Lower lobe of right lung (tissue), 2 donors: ENCODE data around the gene TPP2. TPM values are rescaled to one million over a fixed set of nuclear protein-coding genes. Genes with fewer than 3 reads are reported as not detected.

Experiments used
- ATAC-seq, 2 donors: fragments of 200-7000 bp; cut with Tn5 transposase; one replicate each; pipeline ENCODE4 v1.9.1; 2020 to 2022; ENCODE audit warnings: mild to moderate bottlenecking in 2 of 2, moderate library complexity in 2 of 2
- DNase-seq: peaks from one replicate; pipeline ENCODE4 v3.0.0-alpha.2; 2020
- H3K27ac ChIP-seq: fragments of 200-600 bp; one replicate; pipeline ENCODE4 v1.8.0; 2022
- H3K27me3 ChIP-seq: fragments of 200-600 bp; one replicate; pipeline ENCODE4 v1.8.0; 2022; ENCODE audit warnings: low read depth
- H3K36me3 ChIP-seq: fragments of 200-600 bp; one replicate; pipeline ENCODE4 v1.8.0; 2022; ENCODE audit warnings: mild to moderate bottlenecking
- H3K4me1 ChIP-seq: fragments of 200-600 bp; one replicate; pipeline ENCODE4 v1.8.0; 2022
- H3K4me3 ChIP-seq: fragments of 200-600 bp; one replicate; pipeline ENCODE4 v1.8.0; 2022; ENCODE audit warnings: mild to moderate bottlenecking
- H3K9me3 ChIP-seq: fragments of 200-600 bp; one replicate; pipeline ENCODE4 v1.8.0; 2022
- intact Hi-C: fragments of 100-400 bp; cut with DNase I; formaldehyde crosslinking; loops from one replicate; pipeline ENCODE4 v1.11.0; 2022
- total RNA-seq: library from RNA; stranded (reverse); fragmentation: NEBNext Ultra II Directional; extraction: Animal tissue kit (Norgen Biotek cat#: 25700); gene quantifications from one replicate; pipeline ENCODE4 v1.2.1, GENCODE V29; 2021
- TF ChIP-seq, protein P1 (sequence below): fragments of 200-600 bp; IDR thresholded peaks from one replicate; pipeline ENCODE4 v1.8.0; 2022; ENCODE audit warnings: antibody characterized with exemption, mild to moderate bottlenecking
- donor health status: DM: no; HTN: yes; CAD: no; lungs with severe emphysema.

TPP2 gene
- total RNA-seq, 1 donor from 2014 or later, result 41.7 TPM

DNA sequence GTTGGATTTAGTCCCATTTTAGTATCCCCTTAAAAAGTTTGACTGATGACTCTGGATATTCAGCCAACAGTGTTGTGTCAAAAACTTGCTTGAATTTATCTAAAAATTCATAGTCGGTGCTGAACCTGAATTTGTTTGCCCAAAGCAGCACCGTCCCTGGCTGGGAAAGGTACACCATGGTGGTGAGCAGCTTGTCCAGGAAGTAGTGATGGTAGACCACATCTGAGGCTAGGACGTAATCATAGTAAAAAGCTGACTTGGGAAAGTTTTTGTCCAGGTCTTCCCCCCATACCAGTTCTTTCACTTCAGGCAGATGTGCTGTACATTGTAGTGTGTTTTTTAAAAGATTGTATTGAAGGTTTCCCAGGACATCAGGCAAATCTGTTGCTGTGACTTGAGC is 89.2 kb downstream of the TPP2 start:
- no peak overlapping the region for H3K27ac ChIP-seq
- TF ChIP-seq, protein P1, sequence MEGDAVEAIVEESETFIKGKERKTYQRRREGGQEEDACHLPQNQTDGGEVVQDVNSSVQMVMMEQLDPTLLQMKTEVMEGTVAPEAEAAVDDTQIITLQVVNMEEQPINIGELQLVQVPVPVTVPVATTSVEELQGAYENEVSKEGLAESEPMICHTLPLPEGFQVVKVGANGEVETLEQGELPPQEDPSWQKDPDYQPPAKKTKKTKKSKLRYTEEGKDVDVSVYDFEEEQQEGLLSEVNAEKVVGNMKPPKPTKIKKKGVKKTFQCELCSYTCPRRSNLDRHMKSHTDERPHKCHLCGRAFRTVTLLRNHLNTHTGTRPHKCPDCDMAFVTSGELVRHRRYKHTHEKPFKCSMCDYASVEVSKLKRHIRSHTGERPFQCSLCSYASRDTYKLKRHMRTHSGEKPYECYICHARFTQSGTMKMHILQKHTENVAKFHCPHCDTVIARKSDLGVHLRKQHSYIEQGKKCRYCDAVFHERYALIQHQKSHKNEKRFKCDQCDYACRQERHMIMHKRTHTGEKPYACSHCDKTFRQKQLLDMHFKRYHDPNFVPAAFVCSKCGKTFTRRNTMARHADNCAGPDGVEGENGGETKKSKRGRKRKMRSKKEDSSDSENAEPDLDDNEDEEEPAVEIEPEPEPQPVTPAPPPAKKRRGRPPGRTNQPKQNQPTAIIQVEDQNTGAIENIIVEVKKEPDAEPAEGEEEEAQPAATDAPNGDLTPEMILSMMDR, result no peak
- no peaks in the 10 kb centered on the region for H3K27me3 ChIP-seq
- no peak overlapping the region for H3K4me3 ChIP-seq
- H3K4me1 ChIP-seq, result no peaks in the 10 kb centered on the region
- DNase-seq (no peak), ATAC-seq (no peak)
- H3K36me3 ChIP-seq, result no peaks in the 10 kb centered on the region
- no peaks in the 10 kb centered on the region for H3K9me3 ChIP-seq
- intact Hi-C loops, result no loop called here

DNA sequence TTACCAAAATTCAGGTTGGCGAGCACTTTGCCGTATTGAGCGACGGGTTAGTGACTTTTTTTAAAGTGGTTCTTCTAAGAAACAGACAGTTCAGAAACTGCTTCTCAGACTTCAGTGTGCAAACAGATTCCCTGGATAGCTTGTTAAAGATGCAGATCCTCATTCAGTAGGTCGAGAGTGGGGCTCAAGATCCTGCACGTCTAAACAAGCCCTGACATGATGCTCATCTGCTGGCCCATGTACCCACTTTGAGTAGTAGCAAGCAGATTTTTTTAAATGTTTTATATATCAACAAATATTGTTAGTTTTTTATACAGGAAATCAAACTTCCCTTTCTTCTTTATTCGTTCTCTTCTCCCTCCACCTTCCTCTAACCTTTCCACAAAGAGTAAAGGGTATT is 90.7 kb downstream of the TPP2 start:
- TF ChIP-seq, protein P1, result no peak
- no peaks in the 10 kb centered on the region for H3K27me3 ChIP-seq
- no peaks in the 10 kb centered on the region for H3K9me3 ChIP-seq
- no peak overlapping the region for H3K4me3 ChIP-seq
- no peak for DNase-seq
- no peaks in the 10 kb centered on the region for H3K4me1 ChIP-seq
- no peak for ATAC-seq
- H3K27ac ChIP-seq, result no peak overlapping the region
- intact Hi-C loops, result no loop called here
- no peaks in the 10 kb centered on the region for H3K36me3 ChIP-seq

DNA sequence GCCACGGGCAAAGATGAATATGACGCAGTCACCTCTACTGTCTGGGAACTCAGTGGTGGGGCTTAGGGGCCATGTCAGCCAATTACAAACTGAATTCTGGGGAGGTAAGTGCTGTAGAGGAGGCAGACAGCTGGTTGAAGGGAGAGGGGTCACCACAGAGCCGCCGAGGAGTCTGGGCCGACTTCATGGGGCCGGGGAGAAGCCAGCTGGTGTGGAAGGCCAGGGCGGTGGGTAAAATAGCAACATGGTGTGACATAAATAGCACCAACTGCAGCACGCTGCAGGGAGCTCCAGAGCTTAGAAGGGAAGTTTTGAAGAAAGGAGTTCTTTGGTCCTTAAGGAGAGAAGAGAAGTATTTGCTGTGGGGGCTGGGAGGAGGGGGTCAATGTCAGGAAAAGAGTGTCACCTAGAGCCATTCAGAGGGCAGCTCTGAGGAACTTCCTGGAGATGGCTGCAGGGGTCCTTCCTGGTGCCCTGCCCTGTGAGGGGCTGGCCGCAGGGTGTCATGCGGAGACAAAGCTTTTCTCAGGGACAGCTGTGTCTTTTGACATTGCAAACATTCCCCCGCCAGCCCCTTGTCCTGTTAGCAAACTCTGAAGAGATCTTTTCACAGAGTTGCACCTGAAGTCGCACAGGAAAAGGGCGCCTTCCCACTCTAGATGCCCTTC is 91.7 kb downstream of the TPP2 start:
- intact Hi-C loops, result no loop called here
- no peak overlapping the region for H3K4me3 ChIP-seq
- DNase-seq (no peak), ATAC-seq (no peak)
- H3K36me3 ChIP-seq, result no peaks in the 10 kb centered on the region
- H3K4me1 ChIP-seq, result no peaks in the 10 kb centered on the region
- TF ChIP-seq, protein P1, result no peak
- no peaks in the 10 kb centered on the region for H3K9me3 ChIP-seq
- peaks cover 6% of the 10 kb centered on the region for H3K27me3 ChIP-seq
- H3K27ac ChIP-seq, result no peak overlapping the region

DNA sequence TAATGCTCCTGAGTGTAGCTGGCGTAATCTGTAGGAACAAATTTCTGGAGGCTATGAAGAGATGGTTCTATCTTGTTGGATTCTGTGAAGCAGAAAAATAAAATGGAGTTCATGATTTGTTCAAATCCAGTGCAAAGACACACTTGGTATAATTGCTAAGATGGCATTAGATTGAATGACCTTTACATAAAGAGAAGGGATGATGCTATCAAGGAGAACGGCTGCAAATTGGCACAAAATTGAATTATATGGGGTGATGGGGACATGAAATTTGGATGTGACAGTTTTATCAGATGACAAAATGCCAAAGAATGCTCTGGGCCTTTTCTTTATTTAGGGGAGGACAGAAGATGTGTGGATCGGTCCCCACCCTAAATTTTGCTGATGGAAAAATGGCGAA is 94.1 kb downstream of the TPP2 start:
- Histone ChIP-seq H3K4me3 (no peak overlapping the region), H3K27me3 (peaks cover 10% of the 10 kb centered on the region), H3K36me3 (no peaks in the 10 kb centered on the region), H3K27ac (no peak overlapping the region), H3K9me3 (no peaks in the 10 kb centered on the region), H3K4me1 (no peaks in the 10 kb centered on the region)
- TF ChIP-seq, protein P1, result no peak
- intact Hi-C loops, result no loop called here
- DNase-seq (no peak), ATAC-seq (no peak)

DNA sequence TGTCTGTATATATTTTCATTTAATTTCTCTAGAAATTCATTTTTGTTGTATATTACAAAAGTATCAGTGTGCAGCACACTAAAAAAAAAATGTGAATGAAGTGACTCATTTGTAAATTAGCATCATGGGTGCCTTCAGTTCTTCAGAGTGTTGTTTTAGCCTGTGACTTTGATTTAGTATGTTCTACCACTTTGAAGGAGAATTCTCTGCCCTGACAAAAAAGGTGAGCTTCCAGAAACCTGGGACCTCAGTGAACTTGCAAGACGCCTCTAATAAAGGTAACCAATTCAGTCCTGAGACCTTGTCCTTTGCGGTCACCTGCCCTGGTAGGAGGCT is 95.7 kb downstream of the TPP2 start:
- H3K4me3 ChIP-seq, result no peak overlapping the region
- TF ChIP-seq, protein P1, result no peak

More for the DNA sequence above, 95.7 kb downstream of the TPP2 start:
- Histone ChIP-seq H3K36me3 (no peaks in the 10 kb centered on the region), H3K4me1 (no peaks in the 10 kb centered on the region), H3K9me3 (no peaks in the 10 kb centered on the region), H3K27ac (no peak overlapping the region), H3K27me3 (peaks cover 10% of the 10 kb centered on the region)
- DNase-seq, result no peak
- no peak for ATAC-seq
- intact Hi-C loops, result no loop called here
